Measurements from ENCODE around the gene TRERF1.

DNA sequence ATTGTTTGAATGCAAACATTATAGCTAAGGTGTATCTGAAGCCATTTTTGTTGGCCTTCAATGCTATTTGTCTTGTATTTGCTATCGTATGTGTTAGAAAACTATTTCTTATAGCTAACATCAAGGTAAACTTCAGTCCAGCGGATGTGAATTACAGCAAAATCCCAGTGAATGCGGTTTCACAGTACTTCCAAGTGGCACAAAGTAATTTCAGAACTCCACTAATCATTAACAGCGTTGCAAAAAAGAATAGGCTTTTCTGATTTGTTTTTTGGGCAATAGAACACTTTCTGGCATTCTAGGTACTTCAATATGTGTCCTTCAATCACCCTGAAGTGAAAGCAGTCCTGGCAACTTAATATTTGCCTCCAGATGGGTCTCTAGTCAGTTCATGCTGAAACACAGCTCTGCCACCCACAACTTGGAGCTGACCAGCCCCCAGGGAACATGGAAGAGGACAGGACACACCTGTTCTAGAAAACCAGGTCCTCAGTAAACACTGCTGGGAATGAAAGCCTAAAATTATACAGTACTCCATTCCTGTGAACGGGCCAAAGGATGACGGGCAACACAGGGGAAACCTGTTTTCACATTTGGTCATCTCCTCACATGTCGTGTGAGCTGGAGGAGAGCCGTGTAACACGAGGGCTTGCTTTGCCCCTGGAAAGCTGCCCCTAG is 224.4 kb downstream of the TRERF1 start:
- TF ChIP-seq GATA2 (IDR thresholded peaks at IDR 0.05; ENCODE audit: low read depth, low read length) (no peak), GATA3 (IDR thresholded peaks at IDR 0.05; ENCODE audit: low read depth, low read length) (no peak)
